ENCODE data around the gene OSBPL2.

DNA sequence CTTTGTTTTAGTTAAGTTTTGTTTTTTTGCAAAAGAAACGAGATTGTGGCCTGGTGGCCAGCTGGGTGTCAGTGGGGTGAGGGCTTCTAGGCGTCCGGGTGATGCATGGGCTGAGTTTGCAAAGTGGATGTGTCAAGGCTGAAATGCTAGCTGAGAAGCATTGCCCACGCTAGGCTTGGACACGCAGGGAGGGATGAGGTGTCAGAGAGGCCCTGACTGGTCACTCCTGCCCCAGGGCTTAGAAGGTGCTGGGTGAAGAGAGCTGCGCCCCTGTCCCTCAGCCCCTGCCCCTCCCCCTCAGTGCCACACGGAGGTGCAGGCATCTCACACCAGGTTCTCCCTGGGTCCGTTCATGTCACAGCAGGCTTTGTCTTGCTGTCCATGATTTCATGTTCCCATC, 8.1 kb downstream of the OSBPL2 start:
- TF ChIP-seq CTCF (IDR thresholded peaks at IDR 0.05) (no peak), POLR2AphosphoS5 (IDR thresholded peaks at IDR 0.05; ENCODE audit: low read depth, low read length) (no peak), SIN3A (IDR thresholded peaks at IDR 0.05; ENCODE audit: borderline replicate concordance, insufficient read depth, low read depth, low read length) (no peak), TCF7L2 (IDR thresholded peaks at IDR 0.05; ENCODE audit: low read depth, low read length) (no peak)
- TF ChIP-seq, protein P1, sequence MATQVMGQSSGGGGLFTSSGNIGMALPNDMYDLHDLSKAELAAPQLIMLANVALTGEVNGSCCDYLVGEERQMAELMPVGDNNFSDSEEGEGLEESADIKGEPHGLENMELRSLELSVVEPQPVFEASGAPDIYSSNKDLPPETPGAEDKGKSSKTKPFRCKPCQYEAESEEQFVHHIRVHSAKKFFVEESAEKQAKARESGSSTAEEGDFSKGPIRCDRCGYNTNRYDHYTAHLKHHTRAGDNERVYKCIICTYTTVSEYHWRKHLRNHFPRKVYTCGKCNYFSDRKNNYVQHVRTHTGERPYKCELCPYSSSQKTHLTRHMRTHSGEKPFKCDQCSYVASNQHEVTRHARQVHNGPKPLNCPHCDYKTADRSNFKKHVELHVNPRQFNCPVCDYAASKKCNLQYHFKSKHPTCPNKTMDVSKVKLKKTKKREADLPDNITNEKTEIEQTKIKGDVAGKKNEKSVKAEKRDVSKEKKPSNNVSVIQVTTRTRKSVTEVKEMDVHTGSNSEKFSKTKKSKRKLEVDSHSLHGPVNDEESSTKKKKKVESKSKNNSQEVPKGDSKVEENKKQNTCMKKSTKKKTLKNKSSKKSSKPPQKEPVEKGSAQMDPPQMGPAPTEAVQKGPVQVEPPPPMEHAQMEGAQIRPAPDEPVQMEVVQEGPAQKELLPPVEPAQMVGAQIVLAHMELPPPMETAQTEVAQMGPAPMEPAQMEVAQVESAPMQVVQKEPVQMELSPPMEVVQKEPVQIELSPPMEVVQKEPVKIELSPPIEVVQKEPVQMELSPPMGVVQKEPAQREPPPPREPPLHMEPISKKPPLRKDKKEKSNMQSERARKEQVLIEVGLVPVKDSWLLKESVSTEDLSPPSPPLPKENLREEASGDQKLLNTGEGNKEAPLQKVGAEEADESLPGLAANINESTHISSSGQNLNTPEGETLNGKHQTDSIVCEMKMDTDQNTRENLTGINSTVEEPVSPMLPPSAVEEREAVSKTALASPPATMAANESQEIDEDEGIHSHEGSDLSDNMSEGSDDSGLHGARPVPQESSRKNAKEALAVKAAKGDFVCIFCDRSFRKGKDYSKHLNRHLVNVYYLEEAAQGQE (IDR thresholded peaks at IDR 0.05; ENCODE audit: insufficient read depth in 1 of 2, low read depth in 2 of 2, low read length in 1 of 2): no peak
